NCI-H82 treated with DMSO at 0.1 percent for 48 hours (cell line): ENCODE results near the gene KBTBD13.
A peak's percentile ranks its signal among the peaks of the same experiment; 100 is the strongest.
"Not testable (repeated sequence)": the region's sequence is repeated elsewhere in the genome, so short reads cannot be mapped to it uniquely, and the experiment has no call there.

Experiments used
- DNase-seq: peaks from one replicate; lab custom pipeline; 2025; ENCODE audit not compliant: unreplicated experiment; lab: John Stamatoyannopoulos, UW

Gene KBTBD13

GRCh38 chr15:65076486-65077290 is at the start of gene KBTBD13:
Gene KBTBD13, plus strand, starts transcription at chr15:65076746. Its CDS starts 70 bp downstream, at chr15:65076816.
- DNase-seq = no peak

- no peak for DNase-seq
Observed at GRCh38 chr15:65026756-65027155, 49.8 kb upstream of the KBTBD13 start.

GRCh38 chr15:65027593-65027992 is 49.0 kb upstream of the KBTBD13 start:
- DNase-seq = no peak

GRCh38 chr15:65028338-65028737 is 48.2 kb upstream of the KBTBD13 start:
- DNase-seq = no peak

- DNase-seq = peak; percentile 60
Observed at GRCh38 chr15:65028921-65029735, 47.4 kb upstream of the KBTBD13 start, which contains the start of gene MTFMT. Gene MTFMT, minus strand, starts transcription at chr15:65029639. Its CDS starts 26 bp downstream, at chr15:65029613.

GRCh38 chr15:65029736-65030208 is 46.8 kb upstream of the KBTBD13 start:
- no peak for DNase-seq

GRCh38 chr15:65032801-65033537 is 43.6 kb upstream of the KBTBD13 start:
- peak; percentile 77 for DNase-seq

GRCh38 chr15:65033659-65034269 is 42.8 kb upstream of the KBTBD13 start:
- peak; percentile 46 for DNase-seq

GRCh38 chr15:65034719-65035118 is 41.8 kb upstream of the KBTBD13 start:
- no peak for DNase-seq

GRCh38 chr15:65037309-65037708 is 39.2 kb upstream of the KBTBD13 start:
- DNase-seq = no peak

GRCh38 chr15:65038428-65038827 is 38.1 kb upstream of the KBTBD13 start:
- no peak for DNase-seq

GRCh38 chr15:65038836-65039235 is 37.7 kb upstream of the KBTBD13 start:
- DNase-seq = no peak

- no peak for DNase-seq
Observed at GRCh38 chr15:65040461-65040860, 36.1 kb upstream of the KBTBD13 start.

- no peak for DNase-seq
Observed at GRCh38 chr15:65041787-65042186, 34.8 kb upstream of the KBTBD13 start.

GRCh38 chr15:65042776-65043327 is 33.7 kb upstream of the KBTBD13 start:
- no peak for DNase-seq

- not testable (repeated sequence) for DNase-seq
Observed at GRCh38 chr15:65044218-65044617, 32.3 kb upstream of the KBTBD13 start.

- DNase-seq = no peak
Observed at GRCh38 chr15:65044724-65045481, 31.6 kb upstream of the KBTBD13 start, which contains the start of gene SLC51B. Gene SLC51B, plus strand, starts transcription at chr15:65045387. Its CDS starts 4,618 bp downstream, at chr15:65050005.

GRCh38 chr15:65048241-65048640 is 28.3 kb upstream of the KBTBD13 start:
- no peak for DNase-seq

- DNase-seq = peak; percentile 78
Observed at GRCh38 chr15:65049418-65049840, 27.1 kb upstream of the KBTBD13 start.
